Cerebellar cortex (tissue), 1 donor: ENCODE measurements around the gene CLCF1.
"Not testable (repeated sequence)": the region's sequence is repeated elsewhere in the genome, so short reads cannot be mapped to it uniquely, and the experiment has no call there.

Experiments used
- DNase-seq: peaks from one replicate; pipeline ENCODE4 v3.0.0-alpha.2; 2015; ENCODE audit warnings: low spot score

CLCF1 gene

DNA sequence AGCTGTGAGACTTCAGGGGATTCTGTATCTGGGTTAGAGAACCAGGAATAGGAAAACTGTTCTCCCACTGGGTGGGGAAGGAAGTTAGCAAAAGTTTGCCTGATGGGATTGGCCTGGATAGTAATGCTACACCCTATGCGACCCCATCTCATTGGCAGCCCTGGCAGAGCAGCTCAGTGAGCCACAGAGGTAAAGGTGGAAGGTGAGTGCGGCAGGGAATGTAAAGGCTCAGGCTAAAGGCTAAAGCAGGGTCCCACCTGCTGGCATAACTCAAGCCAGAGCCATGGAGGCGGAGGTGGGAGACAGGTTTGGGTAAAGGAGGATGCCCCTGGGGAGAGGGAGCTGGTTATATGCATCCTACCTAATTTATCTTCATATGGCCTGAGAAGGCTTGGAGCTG is 51.3 kb downstream of the CLCF1 start:
- no peak for DNase-seq

DNA sequence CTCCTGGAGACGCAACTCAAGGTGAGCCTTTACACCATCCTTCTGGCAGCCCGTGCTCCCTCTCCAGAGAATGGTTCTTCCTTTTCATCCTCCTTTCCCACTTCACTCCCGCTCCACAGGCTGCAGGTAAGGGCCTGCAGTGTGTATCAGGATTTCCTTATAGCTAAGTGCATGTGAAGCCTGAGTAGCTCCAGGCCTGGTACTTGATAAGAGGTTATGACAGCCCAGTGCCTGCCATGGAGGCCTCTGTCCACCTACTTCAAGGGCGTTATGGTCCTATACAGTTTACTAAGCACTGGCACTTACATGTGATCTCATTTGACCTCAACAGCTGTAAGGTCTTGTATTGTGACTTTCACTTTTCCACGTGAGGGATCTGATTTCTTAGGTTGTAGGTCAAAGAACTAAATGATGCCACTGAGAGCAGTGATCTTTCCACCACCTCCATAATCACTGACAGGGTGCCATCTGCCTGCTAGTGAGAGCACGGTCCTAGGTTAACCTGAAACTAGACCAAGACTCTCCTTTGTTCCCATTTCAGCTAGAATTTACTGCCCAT is 52.0 kb downstream of the CLCF1 start:
- no peak for DNase-seq

DNA sequence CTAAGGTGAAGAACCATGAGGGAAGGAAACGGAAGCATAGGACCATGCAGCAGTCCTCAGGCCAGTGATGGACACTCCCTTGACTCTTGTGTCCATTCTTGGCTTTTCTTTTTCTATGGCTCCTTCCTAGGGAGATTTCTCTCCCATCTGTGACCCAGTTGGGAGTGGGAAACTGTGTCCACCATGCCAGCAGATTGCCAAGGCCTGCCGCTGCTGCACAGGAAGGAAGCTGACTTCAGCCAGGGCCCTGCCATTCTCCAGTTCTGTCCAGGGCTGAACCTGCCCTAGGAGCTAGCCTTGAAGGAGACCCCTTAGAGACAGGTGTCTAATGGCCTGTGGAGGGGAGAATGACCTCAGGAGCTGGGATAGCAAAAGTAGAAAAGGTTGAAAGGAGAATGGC is 52.7 kb downstream of the CLCF1 start:
- DNase-seq = no peak

DNA sequence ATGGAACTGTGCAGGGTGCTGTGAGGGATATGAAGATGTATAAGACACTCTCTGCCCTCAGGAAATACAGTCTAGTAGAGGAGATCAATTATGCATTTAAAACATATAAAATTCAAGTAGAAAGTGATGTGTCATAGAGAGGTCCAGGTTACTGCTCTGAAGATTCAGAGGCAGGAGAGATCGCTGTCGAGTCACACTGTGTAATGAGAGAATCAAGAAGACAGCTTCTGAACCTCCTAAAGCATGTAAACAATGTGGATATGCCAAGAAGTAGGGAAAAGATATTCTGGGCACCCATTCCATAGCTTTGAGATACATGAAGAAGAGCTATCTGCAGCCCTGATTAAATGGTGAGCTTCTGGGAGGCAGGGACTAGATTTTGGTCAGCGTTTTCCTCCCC is 53.4 kb downstream of the CLCF1 start:
- no peak for DNase-seq

DNA sequence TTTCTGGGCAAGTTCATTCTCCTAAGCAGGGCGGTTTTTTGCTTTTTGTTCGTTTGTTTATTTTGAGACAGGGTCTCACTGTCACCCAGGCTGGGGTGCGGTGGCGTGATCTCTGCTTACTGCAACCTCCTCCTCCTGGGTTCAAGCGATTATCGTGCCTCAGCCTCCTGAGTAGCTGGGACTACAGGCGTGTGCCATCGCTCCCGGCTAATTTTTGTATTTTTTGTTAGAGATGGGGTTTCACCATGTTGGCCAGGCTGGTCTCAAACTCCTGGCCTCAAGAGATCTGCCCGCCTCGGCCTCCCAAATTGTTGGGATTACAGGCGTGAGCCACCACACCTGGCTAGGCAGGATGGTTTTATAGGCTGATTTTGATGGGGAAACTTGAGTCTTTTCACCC is 54.5 kb downstream of the CLCF1 start:
- not testable (repeated sequence) for DNase-seq

DNA sequence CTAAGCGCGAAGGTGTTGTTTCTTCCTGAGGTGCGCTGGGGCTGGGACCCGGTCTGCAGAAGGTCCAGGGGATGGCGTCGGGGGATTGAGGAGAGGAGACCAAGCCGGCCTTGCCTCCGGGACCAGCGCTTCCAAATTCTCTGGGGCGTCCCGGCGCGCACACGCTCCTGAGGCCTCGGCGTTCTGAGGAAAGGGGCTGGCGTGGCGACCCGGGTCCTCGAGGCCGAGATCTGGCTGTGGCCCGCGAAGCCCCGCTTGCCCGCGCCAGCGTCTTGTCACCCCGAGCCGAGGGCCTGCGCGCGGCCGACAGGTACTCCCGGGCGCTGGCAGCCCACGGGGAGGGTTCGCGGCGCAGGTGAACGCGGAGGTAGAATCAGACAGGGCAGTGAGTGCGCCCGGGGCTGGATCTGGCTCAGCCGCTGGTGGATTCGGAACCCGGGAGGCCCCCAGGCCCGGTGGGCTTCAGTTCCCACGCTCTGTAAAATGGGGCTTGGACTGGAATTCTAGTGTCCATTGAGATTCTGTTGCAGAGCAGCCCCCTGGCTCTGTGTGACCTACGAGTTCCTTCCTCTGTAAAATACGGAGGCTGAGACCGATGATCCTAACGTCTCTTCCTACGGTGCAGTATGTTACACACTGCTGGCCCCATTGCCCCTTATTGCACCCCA is 55.4 kb downstream of the CLCF1 start:
- peak; percentile 17 for DNase-seq

DNA sequence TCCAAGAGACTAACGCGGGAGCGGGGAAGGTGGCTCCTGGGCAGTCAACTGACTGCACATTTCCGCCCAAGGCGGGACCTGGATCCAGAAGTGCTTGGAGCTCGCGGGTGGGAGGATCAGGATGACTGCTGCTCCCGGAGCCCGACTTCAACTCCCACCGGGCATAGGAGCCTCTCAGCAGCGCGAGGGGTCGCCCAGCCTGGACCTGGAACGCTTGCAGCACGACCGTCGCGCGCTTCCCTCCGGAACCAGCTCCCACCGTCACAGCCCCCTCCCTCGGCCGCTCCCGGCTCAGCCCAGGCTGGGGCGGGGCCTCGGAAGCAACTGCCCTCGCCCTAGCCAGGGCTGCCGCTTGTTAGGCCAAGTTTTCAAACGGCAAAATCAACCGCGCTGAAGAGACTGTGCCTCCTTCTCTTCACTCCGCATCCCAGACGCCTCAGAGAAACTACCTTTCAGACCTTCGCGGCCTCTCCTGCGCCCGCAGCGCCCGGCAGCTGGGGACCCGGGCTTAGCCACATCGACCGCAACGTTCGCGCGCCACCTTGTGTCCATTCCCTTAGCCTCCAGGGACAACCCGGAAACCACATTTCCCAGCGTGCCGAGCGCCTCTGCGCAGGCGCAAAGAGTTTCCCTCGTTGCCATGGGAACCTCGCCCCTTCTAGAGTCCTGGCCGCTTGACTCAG is 56.1 kb downstream of the CLCF1 start:
- peak; percentile 98 for DNase-seq

DNA sequence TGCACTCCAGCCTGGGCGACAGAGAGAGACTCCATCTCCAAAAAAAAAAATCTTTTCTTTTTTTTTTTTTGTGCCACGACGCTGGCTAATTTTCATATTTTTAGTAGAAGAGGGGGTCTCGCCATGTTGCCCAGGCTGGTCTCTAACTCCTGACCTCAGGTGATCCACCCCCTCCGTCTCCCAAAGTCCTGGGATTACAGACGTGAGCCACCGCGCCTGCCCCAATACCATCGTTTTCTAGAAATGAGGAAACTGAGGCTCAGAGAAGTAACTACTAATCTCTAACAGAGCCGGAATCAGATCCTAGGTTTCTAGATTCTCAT is 56.6 kb downstream of the CLCF1 start:
- no peak for DNase-seq

DNA sequence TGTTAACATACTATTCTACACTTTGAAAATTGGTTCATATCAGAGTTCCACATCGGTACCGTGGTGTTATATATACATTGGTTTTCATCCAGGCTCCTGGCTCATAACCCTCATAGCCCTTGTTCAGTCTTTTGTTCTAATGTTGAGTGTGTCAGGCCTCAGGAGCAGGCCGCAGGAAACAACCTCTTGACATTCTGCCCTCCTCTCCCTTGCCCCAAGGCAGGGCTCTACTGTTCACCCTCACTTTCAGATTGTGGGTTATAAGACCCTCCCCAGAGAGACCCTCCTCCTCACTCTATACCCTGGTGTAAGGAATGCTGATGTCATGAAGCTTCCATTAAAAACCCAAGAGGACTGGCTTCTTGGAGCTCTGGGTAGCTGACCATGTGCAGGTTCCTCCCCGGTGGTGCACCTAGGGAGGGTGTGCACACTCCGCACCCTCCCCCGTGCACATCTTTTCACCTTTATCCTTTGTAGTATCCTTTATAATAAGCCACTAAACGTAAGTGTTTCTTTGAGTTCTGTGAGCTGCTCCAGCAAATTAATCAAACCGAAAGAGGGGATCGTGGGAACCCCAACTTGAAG is 58.0 kb downstream of the CLCF1 start:
- DNase-seq = no peak

DNA sequence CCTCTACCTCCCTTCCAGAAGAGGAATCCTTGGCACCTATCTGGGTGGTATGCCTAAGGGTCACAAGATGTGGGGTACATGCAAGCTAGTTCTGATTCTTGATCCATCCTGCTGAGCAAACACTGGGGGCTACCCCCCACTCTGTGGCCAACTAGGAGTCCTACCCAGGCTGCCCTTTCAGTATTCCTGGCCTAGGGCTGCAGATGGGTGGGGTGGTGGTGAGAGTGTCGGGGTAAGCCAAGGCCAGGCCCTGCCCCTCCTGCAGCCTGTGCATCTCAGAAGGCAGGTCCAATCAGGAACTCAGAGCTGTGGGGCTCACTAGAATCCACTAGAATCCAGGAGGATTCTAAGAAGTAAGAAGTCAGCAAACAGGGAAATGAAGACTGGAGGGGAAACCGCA is 59.2 kb downstream of the CLCF1 start:
- DNase-seq = no peak
